IMR-90 (cell line): ENCODE data around the gene CDA. TPM values are rescaled to one million over a fixed set of nuclear protein-coding genes. Genes with fewer than 3 reads are reported as not detected.

ENCODE experiments used
- ATAC-seq: fragments of 200-7000 bp; cut with Tn5 transposase; 2 replicates; pipeline ENCODE4 v1.9.1; 2020; ENCODE audit warnings: low read depth, mild to moderate bottlenecking, moderate library complexity
- BruUV-seq: library from RNA; stranded (reverse); fragments of 400-500 nt; replicated peaks from 2 replicates; lab custom pipeline; 2021; lab: Mats Ljungman, UMichigan
- CTCF ChIA-PET: fragments of 300-600 bp; formaldehyde crosslinking; extraction: SDS; loops from one replicate; lab custom pipeline; 2021; ENCODE audit warnings: antibody characterized with exemption; lab: Yijun Ruan, JAX
- POLR2A ChIA-PET: fragments of 300-600 bp; sonication (Branson Sonifier 250); formaldehyde crosslinking; loops from one replicate; lab custom pipeline; 2022; ENCODE audit warnings: antibody characterized with exemption; ENCODE audit not compliant: unreplicated experiment; lab: Charles Lee
- DNase-seq: peaks from one replicate; pipeline ENCODE4 v3.0.0; 2013
- H2AFZ ChIP-seq: replicated peaks from 2 replicates; pipeline ENCODE3; 2013; ENCODE audit warnings: low read length, mild to moderate bottlenecking; ENCODE audit not compliant: poor library complexity
- H2AK5ac ChIP-seq: 2 replicates; pipeline ENCODE4 v1.6.1; 2013; ENCODE audit warnings: low read depth, low read length, inconsistent platforms
- H2AK9ac ChIP-seq: replicated peaks from 2 replicates; pipeline ENCODE3; 2013; ENCODE audit warnings: mild to moderate bottlenecking, low read depth, low read length, moderate library complexity; ENCODE audit not compliant: poor library complexity
- H2BK120ac ChIP-seq: 2 replicates; pipeline ENCODE4 v1.6.1; 2013; ENCODE audit warnings: low read depth, low read length, inconsistent platforms
- H2BK15ac ChIP-seq: 3 replicates; pipeline ENCODE4 v1.6.1; 2013; ENCODE audit warnings: low read depth, low read length, inconsistent platforms
- H2BK20ac ChIP-seq: 2 replicates; pipeline ENCODE4 v1.6.1; 2013; ENCODE audit warnings: low read depth, mild to moderate bottlenecking, inconsistent platforms, low read length, moderate library complexity
- H2BK5ac ChIP-seq: 2 replicates; pipeline ENCODE4 v1.6.1; 2013; ENCODE audit warnings: mild to moderate bottlenecking, low read depth, low read length, inconsistent platforms; ENCODE audit not compliant: poor library complexity, severe bottlenecking
- H3K14ac ChIP-seq: replicated peaks from 2 replicates; pipeline ENCODE4 v1.6.1; 2013; ENCODE audit warnings: low read depth, low read length, inconsistent platforms
- H3K18ac ChIP-seq: 2 replicates; pipeline ENCODE4 v1.6.1; 2013; ENCODE audit warnings: low read depth, low read length, control low read depth
- H3K23ac ChIP-seq: 2 replicates; pipeline ENCODE4 v1.6.1; 2013; ENCODE audit warnings: low read depth, low read length, inconsistent platforms
- H3K27ac ChIP-seq: 2 replicates; pipeline ENCODE4 v1.5.1; 2013; ENCODE audit warnings: mild to moderate bottlenecking, control low read depth, low read length; ENCODE audit not compliant: insufficient read depth
- H3K27me3 ChIP-seq: 2 replicates; pipeline ENCODE4 v1.6.1; 2013; ENCODE audit warnings: low read length; ENCODE audit not compliant: control insufficient read depth, insufficient read depth
- H3K36me3 ChIP-seq: 2 replicates; pipeline ENCODE4 v1.6.1; 2013; ENCODE audit warnings: low read length, mixed read lengths; ENCODE audit not compliant: control insufficient read depth, insufficient read depth
- H3K4ac ChIP-seq: 2 replicates; pipeline ENCODE4 v1.6.1; 2013; ENCODE audit warnings: low read depth, low read length, inconsistent platforms
- H3K4me1 ChIP-seq: 2 replicates; pipeline ENCODE4 v1.6.1; 2013; ENCODE audit warnings: low read length, mixed read lengths; ENCODE audit not compliant: control insufficient read depth, insufficient read depth
- H3K4me2 ChIP-seq: 2 replicates; pipeline ENCODE4 v1.6.1; 2013; ENCODE audit warnings: low read depth, mild to moderate bottlenecking, control low read depth, low read length, moderate library complexity
- H3K4me3 ChIP-seq: 2 replicates; pipeline ENCODE4 v1.5.1; 2013; ENCODE audit warnings: low read depth, mild to moderate bottlenecking, control low read depth, low read length, moderate library complexity; ENCODE audit not compliant: insufficient read depth
- H3K56ac ChIP-seq: 2 replicates; pipeline ENCODE4 v1.6.1; 2013; ENCODE audit warnings: low read length, inconsistent platforms; ENCODE audit not compliant: insufficient read depth; ENCODE audit errors: extremely low read depth
- H3K79me1 ChIP-seq, 2 experiments: 2 replicates each; pipeline ENCODE4 v1.6.1; 2013; ENCODE audit warnings: low read length in 2 of 2, inconsistent platforms in 1 of 2, low read depth in 1 of 2
- H3K9ac ChIP-seq: 2 replicates; pipeline ENCODE4 v1.6.1; 2013; ENCODE audit warnings: low read depth, low read length, control low read depth
- H3K9me1 ChIP-seq: 2 replicates; pipeline ENCODE4 v1.6.1; 2013; ENCODE audit warnings: low read length, inconsistent platforms; ENCODE audit not compliant: insufficient read depth
- H3K9me3 ChIP-seq: 2 replicates; pipeline ENCODE4 v1.6.1; 2013; ENCODE audit warnings: low read length; ENCODE audit not compliant: control insufficient read depth, insufficient read depth
- H4K20me1 ChIP-seq: 2 replicates; pipeline ENCODE4 v1.6.1; 2013; ENCODE audit warnings: low read length, inconsistent platforms; ENCODE audit not compliant: insufficient read depth
- H4K5ac ChIP-seq: 2 replicates; pipeline ENCODE4 v1.6.1; 2013; ENCODE audit warnings: mild to moderate bottlenecking, low read depth, low read length, control low read depth
- H4K8ac ChIP-seq, 2 experiments: 2 replicates each; pipeline ENCODE4 v1.6.1; 2013; ENCODE audit warnings: low read depth in 2 of 2, low read length in 2 of 2, control low read depth in 1 of 2, inconsistent platforms in 1 of 2
- H4K91ac ChIP-seq: 2 replicates; pipeline ENCODE4 v1.6.1; 2013; ENCODE audit warnings: low read depth, low read length, inconsistent platforms; ENCODE audit not compliant: insufficient read depth
- CEBPB ChIP-seq: IDR thresholded peaks from 2 replicates; pipeline ENCODE4 v1.6.1; 2012; ENCODE audit warnings: low read depth, low read length, improper control_type of control experiment
- CHD1 ChIP-seq: IDR thresholded peaks from 2 replicates; pipeline ENCODE4 v1.6.1; 2012; ENCODE audit warnings: low read depth, low read length, improper control_type of control experiment
- CTCF ChIP-seq: conservative IDR thresholded peaks from 2 replicates; pipeline ENCODE4 v1.5.1; 2012; ENCODE audit warnings: mild to moderate bottlenecking, low read depth, low read length, improper control_type of control experiment
- FOS ChIP-seq: fragments of 150-350 bp; IDR thresholded peaks from 2 replicates; pipeline ENCODE4 v1.6.1; 2016; ENCODE audit warnings: low read depth, low read length
- MAZ ChIP-seq: IDR thresholded peaks from 2 replicates; pipeline ENCODE4 v1.6.1; 2012; ENCODE audit warnings: low read depth, mild to moderate bottlenecking, low read length, improper control_type of control experiment, moderate library complexity, borderline replicate concordance
- MXI1 ChIP-seq: IDR thresholded peaks from 2 replicates; pipeline ENCODE4 v1.6.1; 2012; ENCODE audit warnings: low read depth, mild to moderate bottlenecking, low read length, moderate library complexity, borderline replicate concordance
- NFE2L2 ChIP-seq: fragments of 150-350 bp; IDR thresholded peaks from 2 replicates; pipeline ENCODE4 v1.6.1; 2016; ENCODE audit warnings: low read depth, mild to moderate bottlenecking, low read length
- POLR2A ChIP-seq: IDR thresholded peaks from 2 replicates; pipeline ENCODE4 v1.6.1; 2012; ENCODE audit warnings: mild to moderate bottlenecking, low read depth, low read length
- RAD21 ChIP-seq: IDR thresholded peaks from 2 replicates; pipeline ENCODE4 v1.6.1; 2012; ENCODE audit warnings: low read length, improper control_type of control experiment
- RFX5 ChIP-seq: IDR thresholded peaks from 2 replicates; pipeline ENCODE4 v1.8.0; 2012; ENCODE audit warnings: low read depth, mild to moderate bottlenecking, low read length, moderate library complexity
- SMC3 ChIP-seq: fragments of 150-350 bp; IDR thresholded peaks from 2 replicates; pipeline ENCODE4 v1.6.1; 2016; ENCODE audit warnings: low read depth, mild to moderate bottlenecking, antibody characterized with exemption, low read length, moderate library complexity
- USF2 ChIP-seq: fragments of 150-350 bp; IDR thresholded peaks from 2 replicates; pipeline ENCODE4 v1.6.1; 2017; ENCODE audit warnings: mild to moderate bottlenecking, antibody characterized with exemption, low read length, low read depth
- WGBS, 2 experiments: methylation state at CpG; one replicate each; pipeline versions ENCODE4 v1.1.5 to v1.1.7; 2013; ENCODE audit warnings: missing lambda C conversion rate in 2 of 2; ENCODE audit not compliant: insufficient read length in 1 of 2; ENCODE audit errors: extremely low coverage in 2 of 2; 5-methylcytosine and 5-hydroxymethylcytosine counted together
- dilution Hi-C: fragments of 300-500 bp; cut with HindIII; formaldehyde crosslinking; loops from one replicate; pipeline ENCODE4 v1.14.3; 2018; ENCODE audit warnings: low sequenced_read_pairs; ENCODE audit not compliant: unreplicated experiment
- in situ Hi-C: fragments of 300-500 bp; cut with MboI; formaldehyde crosslinking; loops from 3 replicates; pipeline ENCODE4 v1.14.3; 2019; ENCODE audit warnings: low sequenced_read_pairs, inconsistent platforms, mixed read lengths
- intact Hi-C: fragments of 100-400 bp; cut with micrococcal nuclease; formaldehyde crosslinking; loops from 2 replicates; pipeline ENCODE4 v1.10.0; 2022
- polyA plus RNA-seq, 3 experiments: library from polyadenylated mRNA; depleted of rRNA; stranded (reverse); fragments of >200 nt; gene quantifications; 2 replicates each; pipeline ENCODE4 v1.2.3, GENCODE V29; 2012; ENCODE audit warnings: low replicate concordance in 1 of 3
- total RNA-seq: library from RNA; depleted of rRNA; stranded (reverse); fragments of >200 nt; gene quantifications from 2 replicates; pipeline ENCODE4 v1.2.3, GENCODE V29; 2012

The CDA gene
- total and polyA plus RNA-seq, 2 of the 4 experiments (the other 2 are of a cell fraction): 0.90 to 9.4 TPM

- no peak for TF ChIP-seq MXI1
- peak; percentile 50 for TF ChIP-seq NFE2L2
- no peak for TF ChIP-seq RFX5
- TF ChIP-seq POLR2A: no peak
These were observed 14.9 kb downstream of the CDA start (continued) for GRCh38 chr1:20603504-20604464.

DNA sequence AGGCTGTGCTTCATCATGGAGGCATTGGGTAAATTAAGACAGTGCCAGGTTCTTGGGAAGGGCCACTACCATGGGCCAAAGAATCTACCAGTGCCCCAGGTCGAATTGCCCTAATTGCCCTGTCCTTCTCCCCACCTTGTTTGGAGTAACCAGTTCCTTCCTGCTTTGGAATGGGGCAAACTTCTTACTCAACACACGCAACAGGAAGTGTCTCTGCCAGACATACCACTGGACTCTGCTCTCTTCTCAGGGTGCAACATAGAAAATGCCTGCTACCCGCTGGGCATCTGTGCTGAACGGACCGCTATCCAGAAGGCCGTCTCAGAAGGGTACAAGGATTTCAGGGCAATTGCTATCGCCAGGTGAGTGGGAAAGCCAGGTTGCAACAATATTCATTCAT lies 15.8 kb downstream of the CDA start:
- H3K27me3 ChIP-seq: no peaks in the 10 kb centered on the region
- H2BK15ac ChIP-seq: peak overlapping the region; percentile 75; the same call in 2 of the 3 replicates
- H3K18ac ChIP-seq: peak overlapping the region; percentile 65
- peak overlapping the region; percentile 98 for H2BK120ac ChIP-seq
- WGBS, 2 experiments: 83% methylated on average over 1 of the region's 7 CpGs; no CpG with 5 or more reads in 1 of the 2 experiments
- H2AFZ ChIP-seq: peak overlapping the region; percentile 5
- peak overlapping the region; percentile 98 for H2BK5ac ChIP-seq
- H2BK20ac ChIP-seq: peak overlapping the region; percentile 96
- H3K9me1 ChIP-seq: peaks cover 24% of the 10 kb centered on the region
- H3K4me3 ChIP-seq: no peak overlapping the region
- H4K91ac ChIP-seq: peak overlapping the region; percentile 95
- peak overlapping the region; percentile 96 for H2AK9ac ChIP-seq
- peak overlapping the region; percentile 96 for H3K4ac ChIP-seq
- CTCF ChIA-PET: no interaction called here
- POLR2A ChIA-PET: no interaction called here
- no peak overlapping the region for H3K9ac ChIP-seq
- in situ Hi-C loops: no loop called here
- DNase-seq: peak; percentile 10
- peak overlapping the region; percentile 82 for H3K14ac ChIP-seq
- H3K23ac ChIP-seq: peak overlapping the region; percentile 74; the same call in 1 of the 2 replicates
- no peaks in the 10 kb centered on the region for H3K9me3 ChIP-seq
- H4K8ac ChIP-seq: peak overlapping the region; percentile 76 to 80
- H3K36me3 ChIP-seq: no peaks in the 10 kb centered on the region
- no peak overlapping the region for H3K4me2 ChIP-seq
- no peaks in the 10 kb centered on the region for H3K79me1 ChIP-seq
- intact Hi-C loops: no loop called here
- H4K20me1 ChIP-seq: no peaks in the 10 kb centered on the region
- peak overlapping the region; percentile 86 for H2AK5ac ChIP-seq
- H3K27ac ChIP-seq: peak overlapping the region; percentile 31; the same call in 1 of the 2 replicates
- peak overlapping the region; percentile 57; the same call in 1 of the 2 replicates for H3K56ac ChIP-seq
- dilution Hi-C loops: no loop called here
- ATAC-seq: no peak
- BruUV-seq: no TSS peak
- H3K4me1 ChIP-seq: peaks cover 22% of the 10 kb centered on the region
- peak overlapping the region; percentile 70; the same call in 1 of the 2 replicates for H4K5ac ChIP-seq
- TF ChIP-seq MXI1 (no peak), MAZ (no peak), RFX5 (no peak), FOS (no peak), USF2 (no peak), POLR2A (no peak), RAD21 (no peak), CTCF (no peak), CEBPB (no peak), CHD1 (no peak), SMC3 (no peak), NFE2L2 (no peak)
